ENCODE data around the gene STOX1. TPM values are rescaled to one million over a fixed set of nuclear protein-coding genes. Genes with fewer than 3 reads are reported as not detected.
"Not testable (repeated sequence)": the region's sequence is repeated elsewhere in the genome, so short reads cannot be mapped to it uniquely, and the experiment has no call there.

The STOX1 gene
- polyA plus RNA-seq, 1 donor (not counting 4 experiments of a cell fraction or from before 2014, with no cell fraction given) = 0.14 TPM

DNA sequence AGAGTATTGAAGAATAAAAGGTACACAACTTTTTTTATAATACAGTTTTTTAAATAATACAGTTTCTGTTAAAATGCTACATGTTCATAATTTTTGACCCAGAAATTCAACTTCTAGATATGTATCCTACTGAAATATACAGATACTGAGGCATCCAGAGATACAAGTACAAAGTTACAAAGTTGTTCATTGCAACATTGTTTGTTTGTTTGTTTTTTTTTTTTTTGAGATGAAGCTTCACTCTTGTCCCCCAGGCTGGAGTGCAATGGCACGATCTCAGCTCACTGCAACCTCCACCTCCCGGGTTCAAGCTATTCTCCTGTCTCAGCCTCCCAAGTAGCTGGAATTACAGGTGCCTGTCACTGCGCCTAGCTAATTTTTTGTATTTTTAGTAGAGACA lies 105.5 kb downstream of the STOX1 start:
- H3K27me3 ChIP-seq (ENCODE audit: control insufficient read depth, extremely low read depth, insufficient read depth, low read length); H4K20me1 ChIP-seq (ENCODE audit: control insufficient read depth, extremely low read depth, insufficient read depth, low read length); H3K4me2 ChIP-seq (ENCODE audit: control insufficient read depth, extremely low read depth, insufficient read depth, low read depth, low read length); H3K79me2 ChIP-seq (ENCODE audit: control insufficient read depth, insufficient read depth, low read length); H3K27ac ChIP-seq (ENCODE audit: control insufficient read depth, insufficient read depth, low read length); H3K4me3 ChIP-seq (ENCODE audit: control insufficient read depth in 2 of 3, extremely low read depth in 1 of 3, insufficient read depth in 2 of 3, low read depth in 1 of 3, low read length in 3 of 3); DNase-seq (ENCODE audit: low read depth, low spot score); dilution Hi-C loops (cut with MboI; ENCODE audit: extremely low pct_ligation_motif_present, low sequenced_read_pairs); FAIRE-seq; H3K4me1 ChIP-seq (ENCODE audit: control insufficient read depth, extremely low read depth, insufficient read depth, low read length); H3K9me3 ChIP-seq (ENCODE audit: control insufficient read depth, low read depth, low read length); H3K9me1 ChIP-seq (ENCODE audit: control insufficient read depth, extremely low read depth, insufficient read depth, low read length); H3K9ac ChIP-seq (ENCODE audit: control insufficient read depth, extremely low read depth, insufficient read depth, low read length); H2AFZ ChIP-seq (ENCODE audit: control insufficient read depth, low read length): not testable (repeated sequence)
- H3K36me3 ChIP-seq (ENCODE audit: control insufficient read depth in 2 of 2, extremely low read depth in 1 of 2, insufficient read depth in 2 of 2, low read length in 2 of 2) = peaks cover 2 to 10% of the 10 kb centered on the region in 2 experiments

- DNase-seq (ENCODE audit: low read depth, low spot score) (no peak), FAIRE-seq (no peak)
- H4K20me1 ChIP-seq (ENCODE audit: control insufficient read depth, extremely low read depth, insufficient read depth, low read length) = no peaks in the 10 kb centered on the region
- H2AFZ ChIP-seq (ENCODE audit: control insufficient read depth, low read length) = no peak overlapping the region
- TF ChIP-seq EZH2 (IDR thresholded peaks at IDR 0.05; ENCODE audit: low read length) = no peak
- TF ChIP-seq, protein P1, sequence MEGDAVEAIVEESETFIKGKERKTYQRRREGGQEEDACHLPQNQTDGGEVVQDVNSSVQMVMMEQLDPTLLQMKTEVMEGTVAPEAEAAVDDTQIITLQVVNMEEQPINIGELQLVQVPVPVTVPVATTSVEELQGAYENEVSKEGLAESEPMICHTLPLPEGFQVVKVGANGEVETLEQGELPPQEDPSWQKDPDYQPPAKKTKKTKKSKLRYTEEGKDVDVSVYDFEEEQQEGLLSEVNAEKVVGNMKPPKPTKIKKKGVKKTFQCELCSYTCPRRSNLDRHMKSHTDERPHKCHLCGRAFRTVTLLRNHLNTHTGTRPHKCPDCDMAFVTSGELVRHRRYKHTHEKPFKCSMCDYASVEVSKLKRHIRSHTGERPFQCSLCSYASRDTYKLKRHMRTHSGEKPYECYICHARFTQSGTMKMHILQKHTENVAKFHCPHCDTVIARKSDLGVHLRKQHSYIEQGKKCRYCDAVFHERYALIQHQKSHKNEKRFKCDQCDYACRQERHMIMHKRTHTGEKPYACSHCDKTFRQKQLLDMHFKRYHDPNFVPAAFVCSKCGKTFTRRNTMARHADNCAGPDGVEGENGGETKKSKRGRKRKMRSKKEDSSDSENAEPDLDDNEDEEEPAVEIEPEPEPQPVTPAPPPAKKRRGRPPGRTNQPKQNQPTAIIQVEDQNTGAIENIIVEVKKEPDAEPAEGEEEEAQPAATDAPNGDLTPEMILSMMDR (optimal IDR thresholded peaks at IDR 0.05 in 1 of 3, IDR thresholded peaks at IDR 0.05 in 1 of 3, conservative IDR thresholded peaks at IDR 0.05 in 1 of 3; ENCODE audit: extremely low read depth in 1 of 3, insufficient read depth in 2 of 3, low read length in 3 of 3) = no peak
- no peak overlapping the region for H3K4me3 ChIP-seq (ENCODE audit: control insufficient read depth in 2 of 3, extremely low read depth in 1 of 3, insufficient read depth in 2 of 3, low read depth in 1 of 3, low read length in 3 of 3)
- H3K4me1 ChIP-seq (ENCODE audit: control insufficient read depth, extremely low read depth, insufficient read depth, low read length) = no peaks in the 10 kb centered on the region
- H3K9ac ChIP-seq (ENCODE audit: control insufficient read depth, extremely low read depth, insufficient read depth, low read length) = no peak overlapping the region
- no peaks in the 10 kb centered on the region for H3K9me3 ChIP-seq (ENCODE audit: control insufficient read depth, low read depth, low read length)
- dilution Hi-C loops (cut with MboI; ENCODE audit: extremely low pct_ligation_motif_present, low sequenced_read_pairs) = no loop called here
- no peak overlapping the region for H3K27ac ChIP-seq (ENCODE audit: control insufficient read depth, insufficient read depth, low read length)
- H3K27me3 ChIP-seq (ENCODE audit: control insufficient read depth, extremely low read depth, insufficient read depth, low read length) = no peaks in the 10 kb centered on the region
- H3K9me1 ChIP-seq (ENCODE audit: control insufficient read depth, extremely low read depth, insufficient read depth, low read length) = no peaks in the 10 kb centered on the region
- H3K4me2 ChIP-seq (ENCODE audit: control insufficient read depth, extremely low read depth, insufficient read depth, low read depth, low read length) = no peak overlapping the region
- peaks cover 6% of the 10 kb centered on the region for H3K79me2 ChIP-seq (ENCODE audit: control insufficient read depth, insufficient read depth, low read length)
- peaks cover 5 to 13% of the 10 kb centered on the region in 2 experiments for H3K36me3 ChIP-seq (ENCODE audit: control insufficient read depth in 2 of 2, extremely low read depth in 1 of 2, insufficient read depth in 2 of 2, low read length in 2 of 2)
Measured at GRCh38 chr10:68934994-68935393, 107.7 kb downstream of the STOX1 start.

GRCh38 chr10:68938117-68938516 lies 110.8 kb downstream of the STOX1 start:
- Histone ChIP-seq H3K79me2 (ENCODE audit: control insufficient read depth, insufficient read depth, low read length) (no peaks in the 10 kb centered on the region), H3K9ac (ENCODE audit: control insufficient read depth, extremely low read depth, insufficient read depth, low read length) (no peak overlapping the region), H3K4me3 (ENCODE audit: control insufficient read depth in 2 of 3, extremely low read depth in 1 of 3, insufficient read depth in 2 of 3, low read depth in 1 of 3, low read length in 3 of 3) (no peak overlapping the region), H2AFZ (ENCODE audit: control insufficient read depth, low read length) (no peak overlapping the region), H3K4me1 (ENCODE audit: control insufficient read depth, extremely low read depth, insufficient read depth, low read length) (no peaks in the 10 kb centered on the region), H3K27me3 (ENCODE audit: control insufficient read depth, extremely low read depth, insufficient read depth, low read length) (no peaks in the 10 kb centered on the region), H3K9me3 (ENCODE audit: control insufficient read depth, low read depth, low read length) (no peaks in the 10 kb centered on the region), H4K20me1 (ENCODE audit: control insufficient read depth, extremely low read depth, insufficient read depth, low read length) (no peaks in the 10 kb centered on the region), H3K4me2 (ENCODE audit: control insufficient read depth, extremely low read depth, insufficient read depth, low read depth, low read length) (no peak overlapping the region), H3K36me3 (ENCODE audit: control insufficient read depth in 2 of 2, extremely low read depth in 1 of 2, insufficient read depth in 2 of 2, low read length in 2 of 2) (peaks cover 5 to 10% of the 10 kb centered on the region in 2 experiments), H3K27ac (ENCODE audit: control insufficient read depth, insufficient read depth, low read length) (no peak overlapping the region), H3K9me1 (ENCODE audit: control insufficient read depth, extremely low read depth, insufficient read depth, low read length) (no peaks in the 10 kb centered on the region)
- no peak for TF ChIP-seq EZH2 (IDR thresholded peaks at IDR 0.05; ENCODE audit: low read length)
- TF ChIP-seq, protein P1 (optimal IDR thresholded peaks at IDR 0.05 in 1 of 3, IDR thresholded peaks at IDR 0.05 in 1 of 3, conservative IDR thresholded peaks at IDR 0.05 in 1 of 3; ENCODE audit: extremely low read depth in 1 of 3, insufficient read depth in 2 of 3, low read length in 3 of 3) = no peak
- DNase-seq (ENCODE audit: low read depth, low spot score) (no peak), FAIRE-seq (no peak)
- dilution Hi-C loops (cut with MboI; ENCODE audit: extremely low pct_ligation_motif_present, low sequenced_read_pairs) = no loop called here

Data from keratinocyte (primary cell).